ENCODE measurements around the gene RANBP17.

RANBP17 gene

DNA sequence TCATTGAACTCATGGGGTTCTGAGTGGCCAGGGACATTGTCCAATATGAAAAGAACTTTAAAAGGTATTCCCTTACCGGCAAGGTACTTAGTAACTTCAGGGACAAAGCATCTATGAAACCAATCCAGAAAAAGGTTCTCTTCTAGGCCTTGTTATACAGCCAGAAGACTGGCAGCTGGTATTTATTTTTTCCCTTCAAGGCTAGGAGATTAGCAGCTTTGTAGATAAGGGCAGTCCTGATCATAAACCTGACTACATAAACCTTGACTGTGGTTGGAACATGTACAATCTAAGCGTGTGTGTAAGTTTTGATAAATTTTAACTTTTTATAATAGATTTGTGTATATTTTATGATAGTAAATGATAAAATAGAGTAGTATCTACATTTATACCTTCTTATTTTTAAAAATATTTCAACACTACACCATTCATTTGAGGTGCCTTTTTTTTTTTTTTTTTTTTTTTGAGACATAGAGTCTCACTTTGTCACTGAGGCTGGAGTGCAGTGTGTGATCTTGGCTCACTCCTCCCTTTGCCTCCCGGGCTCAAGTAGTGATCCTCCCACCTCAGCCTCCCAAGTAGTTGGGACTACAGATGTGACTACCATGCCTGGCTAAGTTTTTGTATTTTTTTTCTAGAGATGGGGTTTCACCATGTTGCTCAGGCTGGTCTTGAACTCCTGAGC lies 24.5 kb downstream of the RANBP17 start:
- DNase-seq (ENCODE audit: extremely low spot score): no peak
- ChIA-PET CTCF (no interaction called here), POLR2A (no interaction called here)
- TF ChIP-seq ARNT (IDR thresholded peaks at IDR 0.05): no peak
- TF ChIP-seq BHLHE40 (IDR thresholded peaks at IDR 0.05; ENCODE audit: borderline replicate concordance): no peak
- no peak for TF ChIP-seq FOXM1 (IDR thresholded peaks at IDR 0.05; ENCODE audit: borderline replicate concordance)
- no peak for TF ChIP-seq CTBP1 (IDR thresholded peaks at IDR 0.05; ENCODE audit: borderline replicate concordance)

DNA sequence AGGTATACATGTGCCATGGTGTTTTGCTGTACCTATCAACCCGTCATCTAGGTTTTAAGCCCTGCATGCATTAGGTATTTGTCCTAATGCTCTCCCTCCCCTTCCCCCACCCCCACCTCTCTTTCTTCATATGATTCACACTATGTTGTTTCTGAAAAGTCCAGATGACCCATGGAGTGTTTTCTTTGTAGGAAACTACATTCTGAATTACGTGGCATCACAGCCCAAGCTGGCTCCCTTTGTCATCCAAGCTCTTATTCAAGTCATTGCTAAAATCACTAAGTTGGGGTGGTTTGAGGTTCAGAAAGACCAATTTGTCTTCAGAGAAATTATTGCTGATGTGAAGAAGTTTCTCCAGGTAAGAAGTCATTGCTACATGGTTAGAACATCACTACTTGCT lies 30.4 kb downstream of the RANBP17 start:
- TF ChIP-seq FOXK2 (IDR thresholded peaks at IDR 0.05) (no peak), ARNT (IDR thresholded peaks at IDR 0.05) (no peak), ELF4 (IDR thresholded peaks at IDR 0.05) (no peak), FOXA1 (IDR thresholded peaks at IDR 0.05) (no peak), CTBP1 (IDR thresholded peaks at IDR 0.05; ENCODE audit: borderline replicate concordance) (no peak), SUZ12 (IDR thresholded peaks at IDR 0.05) (no peak), NFRKB (IDR thresholded peaks at IDR 0.05) (no peak), HDGF (IDR thresholded peaks at IDR 0.05; ENCODE audit: borderline replicate concordance) (no peak), L3MBTL2 (conservative IDR thresholded peaks at IDR 0.05) (no peak), ZNF384 (IDR thresholded peaks at IDR 0.05) (no peak), FOXM1 (IDR thresholded peaks at IDR 0.05; ENCODE audit: borderline replicate concordance) (no peak), LEF1 (IDR thresholded peaks at IDR 0.05; ENCODE audit: borderline replicate concordance) (no peak), SP1 (IDR thresholded peaks at IDR 0.05) (no peak), BHLHE40 (IDR thresholded peaks at IDR 0.05; ENCODE audit: borderline replicate concordance) (no peak), TARDBP (IDR thresholded peaks at IDR 0.05) (no peak)
- TF ChIP-seq, protein P1, sequence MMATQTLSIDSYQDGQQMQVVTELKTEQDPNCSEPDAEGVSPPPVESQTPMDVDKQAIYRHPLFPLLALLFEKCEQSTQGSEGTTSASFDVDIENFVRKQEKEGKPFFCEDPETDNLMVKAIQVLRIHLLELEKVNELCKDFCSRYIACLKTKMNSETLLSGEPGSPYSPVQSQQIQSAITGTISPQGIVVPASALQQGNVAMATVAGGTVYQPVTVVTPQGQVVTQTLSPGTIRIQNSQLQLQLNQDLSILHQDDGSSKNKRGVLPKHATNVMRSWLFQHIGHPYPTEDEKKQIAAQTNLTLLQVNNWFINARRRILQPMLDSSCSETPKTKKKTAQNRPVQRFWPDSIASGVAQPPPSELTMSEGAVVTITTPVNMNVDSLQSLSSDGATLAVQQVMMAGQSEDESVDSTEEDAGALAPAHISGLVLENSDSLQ (IDR thresholded peaks at IDR 0.05): no peak
- CTCF ChIA-PET: interaction anchor here (0.6 to 1.2 kb wide), 2 partner anchors 11 to 200 kb away, joined by 4 read pairs; no protein-coding TSS in a partner anchor
- POLR2A ChIA-PET: no interaction called here
- no peak for DNase-seq (ENCODE audit: extremely low spot score)

DNA sequence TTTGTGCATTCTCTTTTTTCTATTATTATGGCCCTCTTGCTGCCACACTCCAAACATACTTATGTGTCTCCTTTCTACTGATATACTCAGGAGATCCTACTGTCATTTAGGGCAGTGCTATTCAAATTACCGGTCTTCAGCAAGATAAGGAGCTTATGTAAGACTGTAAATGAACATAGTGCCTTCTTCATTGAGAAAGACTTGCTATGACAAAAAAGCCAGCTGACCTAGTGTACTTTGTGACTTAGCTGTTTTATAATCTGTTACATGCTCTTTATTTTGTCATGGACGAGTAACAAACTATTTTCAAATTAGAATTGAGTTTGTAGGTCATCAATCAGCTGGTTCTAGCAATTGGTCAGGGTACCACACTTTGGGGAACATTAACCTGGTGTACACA lies 32.8 kb downstream of the RANBP17 start:
- ChIA-PET CTCF (no interaction called here), POLR2A (no interaction called here)
- DNase-seq (ENCODE audit: extremely low spot score): no peak
- TF ChIP-seq SUZ12 (IDR thresholded peaks at IDR 0.05): no peak
- TF ChIP-seq SP1 (IDR thresholded peaks at IDR 0.05): no peak
- TF ChIP-seq HDGF (IDR thresholded peaks at IDR 0.05; ENCODE audit: borderline replicate concordance): no peak
- no peak for TF ChIP-seq FOXK2 (IDR thresholded peaks at IDR 0.05)
- TF ChIP-seq L3MBTL2 (conservative IDR thresholded peaks at IDR 0.05): no peak
- TF ChIP-seq LEF1 (IDR thresholded peaks at IDR 0.05; ENCODE audit: borderline replicate concordance): no peak

DNA sequence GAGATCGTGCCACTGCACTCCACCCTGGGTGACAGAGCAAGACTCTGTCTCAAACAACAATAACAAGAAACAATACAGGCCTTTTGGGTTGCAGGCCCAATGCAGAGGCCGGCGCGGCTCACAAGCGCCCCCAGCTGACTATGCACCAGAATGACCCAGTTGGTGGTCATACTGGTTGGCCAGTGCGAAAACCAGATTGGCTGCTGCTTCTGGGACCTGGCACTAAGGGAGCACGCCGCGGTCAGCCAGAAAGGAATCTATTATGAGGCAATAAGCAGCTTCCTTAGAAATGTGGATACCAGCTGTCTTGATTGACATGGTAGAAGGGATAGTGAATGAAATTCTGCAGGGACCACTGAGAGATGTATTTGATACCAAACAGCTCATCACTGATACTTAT lies 35.0 kb downstream of the RANBP17 start:
- TF ChIP-seq SUZ12 (IDR thresholded peaks at IDR 0.05) (no peak), ELF4 (IDR thresholded peaks at IDR 0.05) (no peak), LEF1 (IDR thresholded peaks at IDR 0.05; ENCODE audit: borderline replicate concordance) (no peak), L3MBTL2 (conservative IDR thresholded peaks at IDR 0.05) (no peak), TARDBP (IDR thresholded peaks at IDR 0.05) (no peak)
- ChIA-PET POLR2A (no interaction called here), CTCF (interaction anchor here (0.7 to 1.1 kb wide), 3 partner anchors 87 to 422 kb away, joined by 3 to 5 read pairs (median 4); no protein-coding TSS in a partner anchor)
- DNase-seq (ENCODE audit: extremely low spot score): peak; percentile 56

DNA sequence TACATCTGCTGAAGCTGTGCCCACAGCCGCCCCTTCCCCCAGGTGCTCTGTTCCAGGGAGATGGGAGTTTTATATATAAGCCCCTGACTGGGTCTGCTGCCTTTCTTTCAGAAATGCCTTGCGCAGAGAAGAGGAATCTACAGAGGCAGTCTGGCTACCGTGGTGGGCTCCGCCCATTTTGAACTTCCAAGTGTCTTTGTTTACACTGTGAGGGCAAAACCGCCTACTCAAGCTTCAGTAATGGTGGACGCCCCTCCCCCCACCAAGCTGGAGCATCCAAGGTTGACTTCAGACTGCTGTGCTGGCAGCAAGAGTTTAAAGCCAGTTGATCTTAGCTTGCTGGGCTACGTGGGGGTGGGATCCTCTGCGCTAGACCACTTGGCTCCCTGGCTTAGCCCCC lies 41.3 kb downstream of the RANBP17 start:
- ChIA-PET CTCF (interaction anchor here (0.8 to 1.4 kb wide), 2 partner anchors 11 to 111 kb away, joined by 3 to 4 read pairs; no protein-coding TSS in a partner anchor), POLR2A (no interaction called here)
- DNase-seq (ENCODE audit: extremely low spot score): no peak
- TF ChIP-seq NFRKB (IDR thresholded peaks at IDR 0.05) (no peak), FOXK2 (IDR thresholded peaks at IDR 0.05) (no peak), TARDBP (IDR thresholded peaks at IDR 0.05) (no peak), BHLHE40 (IDR thresholded peaks at IDR 0.05; ENCODE audit: borderline replicate concordance) (no peak), LEF1 (IDR thresholded peaks at IDR 0.05; ENCODE audit: borderline replicate concordance) (no peak), SP1 (IDR thresholded peaks at IDR 0.05) (no peak), FOXA1 (IDR thresholded peaks at IDR 0.05) (no peak), HDGF (IDR thresholded peaks at IDR 0.05; ENCODE audit: borderline replicate concordance) (no peak), ZNF384 (IDR thresholded peaks at IDR 0.05) (no peak), L3MBTL2 (conservative IDR thresholded peaks at IDR 0.05) (no peak), CTBP1 (IDR thresholded peaks at IDR 0.05; ENCODE audit: borderline replicate concordance) (no peak), SUZ12 (IDR thresholded peaks at IDR 0.05) (no peak), ARNT (IDR thresholded peaks at IDR 0.05) (no peak)
- TF ChIP-seq, protein P1 (IDR thresholded peaks at IDR 0.05): no peak

DNA sequence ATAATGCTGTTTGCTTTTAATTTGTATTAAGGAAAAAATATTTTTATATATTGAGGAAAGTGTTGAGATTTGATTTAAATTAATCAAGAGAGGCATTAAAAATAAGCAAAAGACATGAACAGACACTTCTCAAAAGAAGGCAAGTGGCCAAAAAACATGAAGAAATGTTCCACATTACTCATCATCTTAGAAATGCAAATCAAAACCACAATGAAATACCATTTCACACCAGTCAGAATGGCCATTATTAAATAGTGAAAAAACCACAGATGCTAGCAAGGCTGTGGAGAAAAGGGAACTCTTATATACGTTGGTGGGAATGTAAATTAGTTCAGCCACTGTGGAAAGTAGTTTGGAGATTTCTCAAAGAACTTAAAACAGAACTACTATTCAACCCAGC lies 45.9 kb downstream of the RANBP17 start:
- no peak for TF ChIP-seq LEF1 (IDR thresholded peaks at IDR 0.05; ENCODE audit: borderline replicate concordance)
- TF ChIP-seq ELF4 (IDR thresholded peaks at IDR 0.05): no peak
- TF ChIP-seq SP1 (IDR thresholded peaks at IDR 0.05): no peak
- TF ChIP-seq CTBP1 (IDR thresholded peaks at IDR 0.05; ENCODE audit: borderline replicate concordance): no peak
- TF ChIP-seq, protein P1 (IDR thresholded peaks at IDR 0.05): no peak
- no peak for TF ChIP-seq TARDBP (IDR thresholded peaks at IDR 0.05)
- TF ChIP-seq BHLHE40 (IDR thresholded peaks at IDR 0.05; ENCODE audit: borderline replicate concordance): no peak
- no peak for TF ChIP-seq SUZ12 (IDR thresholded peaks at IDR 0.05)
- TF ChIP-seq HDGF (IDR thresholded peaks at IDR 0.05; ENCODE audit: borderline replicate concordance): no peak
- TF ChIP-seq ARNT (IDR thresholded peaks at IDR 0.05): no peak
- TF ChIP-seq ZNF384 (IDR thresholded peaks at IDR 0.05): no peak
- TF ChIP-seq FOXK2 (IDR thresholded peaks at IDR 0.05): no peak
- TF ChIP-seq FOXA1 (IDR thresholded peaks at IDR 0.05): no peak
- no peak for TF ChIP-seq L3MBTL2 (conservative IDR thresholded peaks at IDR 0.05)
- TF ChIP-seq FOXM1 (IDR thresholded peaks at IDR 0.05; ENCODE audit: borderline replicate concordance): no peak
- TF ChIP-seq NFRKB (IDR thresholded peaks at IDR 0.05): no peak
- no peak for DNase-seq (ENCODE audit: extremely low spot score)
- CTCF ChIA-PET: no interaction called here
- POLR2A ChIA-PET: no interaction called here

Measured in HEK293T (cell line).